ENCODE data around the gene ENTR1.

ENTR1 gene

DNA sequence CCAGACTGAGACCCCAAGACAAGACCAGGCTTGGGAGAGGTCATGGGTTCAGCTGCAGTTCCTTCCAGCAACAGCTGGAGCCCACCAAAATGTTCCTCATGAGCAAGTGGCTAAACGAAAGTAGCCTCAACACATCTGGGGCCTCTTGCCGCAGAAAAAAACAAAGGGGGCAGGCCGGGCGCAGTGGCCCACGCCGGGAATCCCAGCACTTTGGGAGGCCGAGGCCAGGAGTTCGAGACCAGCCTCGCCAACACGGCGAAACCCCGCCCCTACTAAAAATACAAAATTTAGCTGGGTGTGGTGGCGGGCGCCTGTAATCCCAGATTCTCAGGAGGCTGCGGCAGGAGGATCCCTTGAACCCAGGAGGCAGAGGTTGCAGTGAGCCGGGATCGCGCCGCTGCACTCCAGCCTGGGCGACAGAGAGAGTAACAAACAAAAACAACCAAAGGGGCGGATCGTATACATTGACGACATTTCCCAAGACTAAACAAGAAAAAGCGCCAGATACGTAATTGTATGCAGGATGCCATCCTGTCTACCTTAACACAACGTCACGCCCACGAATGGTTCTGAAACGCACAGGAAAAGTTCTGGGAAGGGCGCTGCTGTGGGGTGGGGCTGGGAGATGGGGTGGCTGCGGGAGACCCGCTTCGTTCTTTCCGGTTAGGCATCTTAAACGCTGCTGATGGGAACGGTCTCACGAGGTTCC is 27.6 kb upstream of the ENTR1 start:
- no peak for DNase-seq

DNA sequence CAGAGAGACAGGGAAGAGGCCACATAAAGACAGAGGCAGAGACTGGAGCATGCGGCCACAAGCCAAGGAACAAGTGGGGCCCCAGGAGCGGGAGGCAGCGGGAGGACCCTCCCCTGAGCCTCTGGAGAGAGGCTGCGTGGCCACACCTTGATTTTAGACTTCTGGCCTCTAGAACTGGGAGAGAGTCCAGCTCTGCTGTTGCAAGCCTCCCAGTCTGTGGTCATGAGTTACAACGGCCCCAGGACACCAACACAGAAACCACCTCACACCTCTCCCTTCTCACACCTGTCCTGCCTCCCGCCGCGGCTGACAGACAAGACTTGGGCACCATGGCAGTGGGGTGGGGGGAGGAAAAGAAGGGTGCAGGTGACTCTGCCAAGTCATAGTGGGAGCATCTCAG is 27.0 kb upstream of the ENTR1 start:
- DNase-seq = no peak

DNA sequence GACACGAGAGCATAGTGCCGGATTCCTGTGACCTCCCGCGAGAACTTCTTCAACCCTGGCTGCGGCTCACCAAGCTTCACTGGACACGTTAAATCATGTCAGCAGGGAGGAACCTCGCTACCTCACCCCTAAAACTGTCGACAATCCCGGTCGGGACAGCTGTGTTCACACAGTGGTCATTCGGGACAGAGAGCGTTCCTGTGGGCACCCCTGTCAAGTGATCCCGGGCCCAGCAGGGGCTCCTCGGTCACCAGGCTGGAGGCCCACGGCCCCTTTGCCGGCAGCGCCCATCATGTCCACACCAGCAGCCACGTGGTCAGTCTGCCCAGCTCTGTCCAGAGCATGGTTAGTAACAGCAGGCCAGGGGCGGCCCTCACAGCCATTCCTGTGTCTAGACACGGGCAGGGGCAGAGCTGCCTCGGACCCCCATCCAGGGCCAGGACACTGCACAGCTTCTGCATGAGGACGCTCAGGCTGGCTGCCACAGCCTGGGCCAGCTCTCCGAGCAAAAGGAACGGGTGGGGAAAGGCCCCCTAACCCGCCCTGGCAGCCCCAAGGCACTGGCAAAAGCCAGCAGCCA is 25.7 kb upstream of the ENTR1 start:
- no peak for DNase-seq

DNA sequence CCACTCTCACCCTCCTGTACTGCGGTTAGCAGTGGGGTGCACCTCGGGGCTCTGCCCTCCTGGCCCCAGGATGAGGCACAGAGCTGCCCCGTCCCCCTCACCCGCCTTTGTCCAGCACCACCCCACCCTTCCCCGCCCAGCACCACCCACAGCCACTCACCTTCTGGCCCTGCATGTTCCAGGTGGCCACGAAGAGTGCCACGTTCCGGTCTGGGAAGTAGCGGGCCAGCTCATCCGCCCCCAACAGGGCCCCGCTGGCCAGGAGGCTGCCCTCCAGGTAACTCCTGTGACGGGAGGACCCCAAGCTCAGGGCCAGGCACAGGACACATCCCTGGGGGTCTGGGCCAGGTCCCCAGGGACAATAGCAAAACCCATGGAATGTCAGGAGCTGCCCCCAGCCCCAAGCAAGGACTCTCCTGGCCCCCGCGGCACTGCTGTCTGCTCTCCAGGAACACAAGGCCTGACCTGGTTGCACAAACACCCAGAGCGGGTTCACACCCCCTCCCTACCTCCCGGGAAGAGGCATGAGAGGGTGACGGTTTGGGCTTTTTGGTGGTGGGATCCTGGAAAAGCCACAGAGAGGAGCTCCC is 24.3 kb upstream of the ENTR1 start:
- DNase-seq = no peak

DNA sequence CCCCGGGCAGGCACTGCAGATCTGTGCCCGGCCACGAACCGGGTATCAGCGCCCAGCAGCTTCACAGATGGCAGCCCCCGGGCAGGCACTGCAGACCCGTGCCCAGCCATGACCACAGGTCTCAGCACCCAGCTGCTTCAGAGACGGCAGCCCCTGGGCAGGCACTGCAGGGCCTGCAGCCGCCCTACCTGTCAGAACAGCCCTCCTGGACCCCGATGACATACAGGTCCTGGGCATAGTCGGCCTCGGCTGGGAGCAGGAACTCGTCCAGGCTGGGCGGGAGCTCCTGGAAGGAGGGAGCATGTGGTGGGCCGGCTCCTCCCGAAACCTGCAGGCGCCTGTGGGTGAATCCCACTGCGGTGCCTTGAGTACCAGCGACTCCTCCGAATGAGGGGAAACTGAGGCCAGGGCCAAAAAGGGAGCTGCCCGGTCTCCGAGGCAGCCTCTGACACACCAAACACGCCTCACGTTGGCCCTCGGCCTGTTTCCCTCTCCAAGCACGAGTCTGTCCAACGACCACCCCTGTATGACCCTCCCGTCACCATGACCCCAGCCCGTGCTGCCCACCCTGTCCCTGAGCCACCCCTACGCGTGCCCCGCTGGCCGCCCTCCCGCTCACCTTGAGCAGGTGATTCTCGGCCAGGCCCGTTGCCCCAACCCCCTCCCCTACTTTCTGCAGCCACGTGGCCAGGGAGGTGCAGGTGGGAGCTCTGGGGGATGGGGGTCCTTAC is 23.6 kb upstream of the ENTR1 start:
- DNase-seq = no peak

DNA sequence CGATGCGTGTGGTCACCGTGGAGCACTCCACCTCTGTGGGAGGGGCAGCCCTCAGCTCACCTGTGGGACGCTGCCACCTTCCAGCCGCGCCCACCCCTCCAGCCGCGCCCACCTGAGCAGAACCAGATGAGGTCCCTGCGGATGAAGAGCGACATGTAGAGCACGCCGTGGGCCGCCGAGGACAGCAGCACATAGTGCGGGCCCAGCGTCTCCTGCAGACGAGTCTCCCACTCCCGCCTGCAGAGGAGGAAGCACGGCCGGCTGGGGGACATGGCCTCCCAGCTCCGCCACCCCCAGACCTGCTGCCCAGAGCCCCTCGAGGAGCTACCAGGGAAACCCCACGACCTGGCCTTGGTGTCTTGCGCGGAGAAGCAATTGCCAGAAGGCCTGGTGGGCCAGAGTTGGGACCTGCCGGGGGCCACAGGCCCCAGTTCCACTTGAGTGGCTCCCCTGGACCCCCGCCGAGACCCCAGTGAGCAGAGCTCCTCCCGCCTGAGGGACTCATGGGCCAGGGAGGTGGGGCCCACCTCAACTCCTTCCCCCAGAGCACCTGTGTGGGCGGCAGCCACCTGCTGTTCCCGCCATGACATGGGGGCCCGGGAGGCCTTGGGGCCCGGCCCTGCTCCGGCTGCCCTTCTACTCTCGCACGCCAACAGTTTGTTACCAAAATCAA is 22.8 kb upstream of the ENTR1 start:
- DNase-seq = no peak

DNA sequence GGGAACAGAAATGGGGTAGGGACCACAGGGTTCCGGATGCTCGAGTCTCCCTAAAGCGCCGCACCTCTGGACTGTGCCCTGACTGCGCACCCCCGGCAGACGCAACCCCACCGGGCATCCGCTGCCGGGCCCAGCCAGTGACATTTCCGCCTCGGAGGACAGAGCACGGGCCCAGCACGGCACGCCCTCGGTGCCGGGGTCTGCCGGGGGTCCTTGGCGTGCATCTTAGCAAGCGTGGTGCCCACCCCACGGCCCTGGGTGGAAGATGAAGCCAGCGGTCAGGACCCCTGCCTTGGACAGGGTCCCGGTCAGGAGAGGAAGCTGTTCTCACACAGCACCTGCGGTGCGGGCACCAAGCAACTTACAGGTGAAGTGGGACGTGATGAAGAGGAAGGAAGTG is 22.2 kb upstream of the ENTR1 start:
- DNase-seq = no peak

DNA sequence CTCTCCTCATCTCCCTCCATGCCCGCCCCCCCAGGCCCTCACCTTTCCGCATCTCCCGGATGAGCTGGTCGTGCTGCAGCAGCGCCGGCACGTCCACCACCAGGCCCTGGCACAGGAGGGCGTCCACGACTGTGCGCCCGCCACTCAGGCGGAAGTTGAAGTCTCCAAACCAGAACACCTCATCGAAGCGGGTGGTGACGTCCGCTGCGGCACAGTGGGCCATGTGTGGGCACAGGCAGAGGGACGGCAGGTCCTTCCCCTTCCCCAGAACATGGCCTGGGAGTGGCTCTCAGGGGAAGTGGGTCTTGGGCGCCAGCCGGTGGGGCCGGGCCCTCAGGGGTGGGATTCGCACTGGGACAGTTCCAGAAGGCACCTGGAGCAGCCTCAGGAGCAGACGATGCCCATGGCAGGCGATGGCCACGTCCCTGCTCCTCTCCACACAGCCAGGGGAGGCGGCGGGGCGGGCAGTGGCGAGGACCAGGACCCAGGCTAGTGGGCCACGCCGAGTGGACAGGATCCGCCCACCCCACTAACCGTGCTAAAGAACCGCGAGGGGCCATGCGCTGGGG is 21.5 kb upstream of the ENTR1 start:
- no peak for DNase-seq

DNA sequence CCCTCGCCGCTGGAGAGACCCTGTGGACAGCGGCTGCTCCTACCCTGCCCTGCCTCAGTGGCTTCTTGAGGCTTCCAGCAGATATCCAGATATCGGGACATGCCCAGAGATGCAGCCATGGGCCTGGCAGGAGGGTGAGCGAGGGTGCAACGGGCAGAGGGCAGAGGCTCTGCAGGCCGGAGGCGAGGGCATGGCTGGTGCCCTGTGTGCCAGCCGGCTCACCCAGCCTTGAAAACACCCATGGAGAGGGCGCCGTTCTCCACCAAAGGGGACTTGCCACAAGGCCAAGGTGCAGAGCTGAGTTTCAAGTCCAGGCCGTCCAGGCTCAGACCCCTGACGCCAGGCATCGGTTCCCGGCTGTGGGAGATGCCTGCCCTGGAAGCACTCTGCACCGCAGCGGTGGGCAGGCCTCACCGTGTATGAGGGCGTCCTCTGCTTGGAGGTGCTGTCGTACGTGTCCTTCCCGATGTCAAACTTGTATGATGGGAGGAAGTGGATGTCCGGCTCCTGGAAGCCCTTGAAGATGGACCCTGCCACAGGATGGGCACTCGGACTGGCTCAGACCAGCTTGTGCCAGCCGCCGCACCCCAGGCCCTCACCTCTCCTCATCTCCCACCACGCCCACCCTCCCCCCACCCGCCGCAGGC is 20.3 kb upstream of the ENTR1 start:
- no peak for DNase-seq

DNA sequence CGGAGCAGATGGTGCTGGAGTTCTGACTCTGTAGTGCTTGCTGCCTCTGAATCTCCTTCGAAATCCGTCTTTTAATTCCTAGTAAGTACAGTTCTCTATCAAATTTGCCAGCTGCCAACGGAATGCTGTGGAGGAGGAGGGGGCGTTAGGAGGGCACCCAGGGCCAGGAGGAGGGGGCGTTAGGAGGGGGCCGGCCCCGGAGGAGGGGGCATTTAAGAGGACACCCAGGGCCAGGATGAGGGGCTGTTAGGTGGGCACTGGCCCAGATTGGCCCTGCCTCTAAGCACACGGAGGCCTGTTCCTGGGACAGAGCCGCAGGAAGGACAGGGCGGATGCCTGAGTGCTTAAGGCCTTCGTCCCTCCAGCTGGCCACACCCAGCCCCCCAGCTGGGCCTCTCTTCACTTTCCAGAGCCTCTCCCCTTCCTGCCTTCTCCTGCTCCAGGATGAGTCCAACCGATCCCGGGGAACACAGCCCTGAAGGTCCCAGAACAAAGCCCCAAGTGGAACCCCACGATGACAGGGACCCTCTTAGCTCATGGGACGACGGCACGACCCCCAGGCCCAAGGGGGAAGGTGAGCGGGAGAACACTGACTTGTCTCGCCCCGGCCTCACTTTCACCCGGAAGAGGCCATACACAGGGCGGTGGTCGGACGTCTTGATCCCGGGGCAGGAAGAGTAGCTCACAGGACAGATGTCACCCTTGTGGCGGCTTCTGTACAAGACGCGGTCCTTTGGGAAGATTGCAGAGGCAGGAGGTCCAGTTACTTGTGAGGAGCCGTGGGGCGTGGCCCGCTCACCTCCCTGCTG is 19.5 kb upstream of the ENTR1 start:
- no peak for DNase-seq

DNA sequence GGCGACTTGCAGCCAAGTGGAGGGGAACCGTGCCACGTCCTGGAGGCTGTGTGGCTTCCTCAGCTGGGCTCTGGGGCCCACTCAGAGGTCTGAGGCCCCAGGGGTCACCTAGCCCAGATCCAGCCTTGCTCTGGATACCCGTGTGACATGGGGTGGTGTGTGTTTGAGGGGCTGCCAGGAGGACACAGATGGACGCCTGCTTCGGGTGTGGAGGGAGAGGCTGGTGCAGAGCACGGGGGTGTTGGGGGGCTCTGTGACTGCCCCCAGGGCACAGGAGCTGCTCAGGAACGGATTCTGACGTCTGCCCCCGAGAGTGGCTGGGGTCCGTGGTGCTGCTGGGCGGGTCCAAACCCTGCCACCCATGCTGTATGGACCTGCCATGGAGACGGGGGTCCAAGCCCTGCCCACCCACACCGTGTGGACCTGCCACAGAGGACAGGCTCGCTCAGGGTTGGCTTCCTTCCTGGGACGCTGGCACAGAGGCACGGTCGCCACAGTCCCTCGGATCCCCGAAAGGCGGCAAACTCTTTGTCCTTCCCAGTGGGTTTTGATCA is 18.7 kb upstream of the ENTR1 start:
- DNase-seq = no peak

DNA sequence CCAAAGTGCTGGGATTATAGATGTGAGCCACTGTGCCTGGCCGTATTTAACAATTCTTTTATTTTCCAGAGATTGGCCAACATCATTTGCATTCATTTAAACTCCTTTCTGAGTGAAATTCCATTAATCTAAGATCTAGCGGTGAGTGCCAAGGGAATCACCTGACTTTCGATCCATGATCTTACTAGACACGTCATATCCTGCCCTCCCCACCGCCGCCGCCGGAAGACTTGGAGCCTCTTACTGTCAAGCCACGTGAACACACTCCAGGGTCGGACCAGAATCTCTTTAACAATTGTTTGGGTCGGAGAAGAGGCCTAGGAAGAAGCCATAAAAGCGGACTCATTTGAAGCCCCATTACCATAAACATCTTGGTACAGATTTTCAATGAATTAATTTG is 16.4 kb upstream of the ENTR1 start:
- DNase-seq = no peak

DNA sequence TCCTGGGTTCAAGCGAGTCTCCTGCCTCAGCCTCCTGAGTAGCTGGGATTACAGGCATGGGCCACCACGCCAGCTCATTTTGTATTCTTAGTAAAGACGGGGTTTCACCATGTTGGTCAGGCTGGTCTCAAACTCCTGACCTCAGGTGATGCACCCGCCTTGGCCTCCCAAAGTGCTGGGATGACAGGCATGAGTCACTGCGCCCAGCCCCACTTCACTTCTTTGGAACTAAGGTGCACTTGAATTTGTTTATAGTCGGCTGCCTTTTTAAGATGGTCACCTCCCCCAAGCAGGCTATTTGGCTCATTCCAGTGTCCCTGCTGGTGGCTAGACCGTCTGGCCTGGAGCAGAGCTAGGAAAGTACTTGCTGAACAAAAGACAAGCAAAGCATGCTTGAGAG is 15.0 kb upstream of the ENTR1 start:
- peak; percentile 56 for DNase-seq

DNA sequence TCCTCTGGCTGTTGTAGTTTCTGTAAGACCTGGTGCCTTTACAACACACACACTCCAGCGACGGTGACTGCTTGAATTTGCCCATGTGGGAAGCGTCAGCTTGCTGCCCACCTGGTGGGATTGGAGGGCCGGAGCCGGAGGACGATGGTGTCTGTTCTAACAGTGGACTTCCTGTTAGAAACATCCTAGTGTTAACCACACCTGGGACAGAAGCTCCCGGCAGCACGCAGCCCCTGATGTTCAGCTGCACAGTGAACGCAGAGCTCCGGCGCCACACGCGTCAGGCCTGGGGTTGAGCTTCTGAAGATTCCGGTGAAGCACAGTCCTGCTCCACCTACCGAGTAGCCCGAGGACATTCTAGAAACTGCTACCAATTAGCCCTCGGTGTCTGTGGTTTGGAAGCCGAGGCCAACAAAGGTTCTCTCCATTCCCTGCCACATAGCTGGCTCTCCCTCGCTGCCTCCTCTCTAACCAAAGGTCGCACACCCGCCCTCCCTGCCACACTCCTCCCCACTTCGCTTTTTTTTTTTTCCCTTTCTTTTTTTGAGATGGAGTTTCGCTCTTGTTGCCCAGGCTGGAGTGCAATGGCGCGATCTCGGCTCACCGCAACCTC is 14.4 kb upstream of the ENTR1 start:
- no peak for DNase-seq

DNA sequence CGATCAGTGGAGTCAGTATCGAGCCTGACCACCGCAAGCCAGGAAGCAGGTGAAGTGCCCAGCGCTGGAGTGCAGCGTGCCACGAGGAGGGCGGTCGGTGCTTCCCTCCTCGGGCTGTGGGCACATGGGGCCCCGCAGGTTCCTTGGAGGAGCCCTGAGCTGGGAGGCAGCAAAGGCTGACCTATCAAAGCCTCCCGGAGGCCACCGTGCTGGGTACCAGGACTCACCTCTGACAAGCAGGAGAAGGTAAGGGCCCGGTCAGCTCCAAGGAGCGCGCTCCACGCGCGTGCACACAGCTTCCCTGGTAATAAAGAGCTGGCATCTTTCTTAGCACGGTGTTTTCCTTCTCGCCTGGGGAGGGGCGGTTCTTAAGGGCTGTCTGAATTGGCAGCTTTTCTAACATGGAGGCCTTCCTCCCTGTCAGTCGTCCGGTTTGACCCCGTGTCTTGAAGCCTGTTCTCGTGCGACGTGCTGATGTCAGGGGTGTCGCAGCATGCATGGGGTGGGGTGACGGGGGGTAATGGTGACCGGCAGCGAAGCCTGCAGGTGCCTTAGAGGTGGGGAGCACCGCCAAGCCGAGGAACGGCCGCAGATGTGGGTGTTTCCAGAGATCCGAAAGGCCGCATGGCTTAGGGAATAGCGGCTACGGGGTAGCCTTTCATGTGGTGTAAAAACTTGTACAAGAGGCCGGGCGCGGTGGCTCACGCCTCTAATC is 13.2 kb upstream of the ENTR1 start:
- DNase-seq = no peak

DNA sequence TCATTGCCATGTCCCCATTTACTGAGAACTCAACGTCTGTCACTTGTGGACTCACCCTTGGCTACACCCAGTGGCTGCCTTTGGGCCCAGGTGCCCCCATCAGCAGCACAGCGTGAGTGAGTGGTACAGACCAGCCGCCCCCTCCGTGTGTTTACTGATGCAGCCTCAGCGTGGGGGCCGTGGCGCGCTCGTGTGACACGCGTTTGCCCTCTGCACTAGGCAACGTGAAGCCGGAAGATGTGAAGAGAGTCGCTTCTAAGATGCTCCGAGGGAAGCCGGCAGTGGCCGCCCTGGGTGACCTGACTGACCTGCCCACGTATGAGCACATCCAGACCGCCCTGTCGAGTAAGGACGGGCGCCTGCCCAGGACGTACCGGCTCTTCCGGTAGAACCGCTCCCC is 12.5 kb upstream of the ENTR1 start:
- no peak for DNase-seq

DNA sequence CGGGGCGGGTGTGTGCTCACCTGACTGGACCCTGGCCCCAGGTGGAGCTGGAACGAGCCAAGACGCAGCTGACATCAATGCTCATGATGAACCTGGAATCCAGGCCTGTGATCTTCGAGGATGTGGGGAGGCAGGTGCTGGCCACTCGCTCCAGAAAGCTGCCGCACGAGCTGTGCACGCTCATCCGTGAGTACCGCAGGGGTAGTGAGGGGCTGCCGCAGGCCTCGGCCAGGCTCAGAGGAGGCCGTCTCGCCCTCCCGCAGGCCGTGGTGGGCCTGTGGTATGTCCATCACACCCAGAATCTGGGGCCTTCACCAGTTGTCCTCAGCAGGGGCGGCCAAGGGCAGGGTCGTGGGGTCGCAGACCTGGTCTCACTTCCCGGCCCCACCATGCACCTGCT is 11.4 kb upstream of the ENTR1 start:
- no peak for DNase-seq

DNA sequence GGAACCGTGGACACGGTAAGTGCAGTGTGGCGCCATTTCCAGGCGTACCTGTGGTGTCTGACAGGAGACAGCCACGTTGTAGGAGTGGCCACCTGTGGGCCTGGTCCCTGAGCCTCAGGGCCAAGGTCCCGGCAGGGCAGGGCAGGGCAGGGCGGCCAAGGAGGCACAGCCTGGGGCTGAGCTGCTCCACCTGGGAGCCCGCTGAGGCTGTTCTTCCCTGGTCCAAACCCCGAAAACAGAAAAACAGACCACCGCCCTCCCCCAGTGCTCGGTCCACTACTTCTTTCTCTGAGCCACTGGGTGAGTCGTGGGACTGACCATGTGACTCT is 8.6 kb upstream of the ENTR1 start:
- no peak for DNase-seq

DNA sequence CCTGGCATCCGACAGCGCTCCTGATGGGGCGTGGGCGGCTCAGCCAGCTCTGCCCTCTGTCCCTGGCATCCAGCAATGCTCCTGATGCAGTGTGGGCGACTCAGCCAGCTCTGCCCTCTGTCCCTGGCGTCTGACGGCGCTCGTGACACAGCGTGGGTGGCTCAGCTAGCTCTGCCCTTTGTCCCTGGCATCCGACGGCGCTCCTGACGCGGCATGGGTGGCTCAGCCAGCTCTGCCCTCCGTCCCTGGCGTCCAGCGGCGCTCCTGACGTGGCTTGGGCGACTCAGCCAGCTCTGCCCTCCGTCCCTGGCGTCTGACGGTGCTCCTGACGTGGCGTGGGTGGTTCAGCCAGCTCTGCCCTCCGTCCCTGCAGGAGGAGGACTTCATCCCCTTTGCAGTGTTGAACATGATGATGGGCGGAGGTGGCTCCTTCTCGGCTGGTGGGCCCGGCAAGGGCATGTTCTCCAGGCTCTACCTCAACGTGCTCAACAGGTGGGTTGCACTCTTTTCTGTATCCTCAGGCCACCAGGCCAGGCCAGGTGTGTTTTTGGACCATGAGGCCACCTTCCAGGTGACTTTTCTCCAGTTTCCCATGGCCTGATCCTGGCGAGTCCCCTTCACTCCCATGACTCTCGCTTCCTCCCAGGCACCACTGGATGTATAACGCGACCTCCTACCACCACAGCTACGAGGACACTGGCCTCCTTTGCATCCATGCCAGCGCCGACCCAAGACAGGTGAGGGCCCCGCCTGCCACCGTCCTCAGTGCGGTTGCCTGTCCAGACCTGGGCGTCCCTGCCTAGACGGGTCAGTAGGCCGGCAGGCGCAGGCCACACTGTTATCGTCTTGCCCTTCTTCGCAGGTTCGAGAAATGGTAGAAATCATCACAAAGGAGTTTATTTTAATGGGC is 8.0 kb upstream of the ENTR1 start:
- no peak for DNase-seq
